Stimulated activated CD8-positive, alpha-beta memory T cell treated with anti-CD3 and anti-CD28 coated beads, Interleukin-15, amount 100 ng/mL, for 1 hour (primary cell): ENCODE measurements around the gene CLEC16A.

ENCODE experiments used
- DNase-seq: peaks from one replicate; pipeline ENCODE4 v3.0.0-alpha.2; 2020; ENCODE audit warnings: low read depth

Gene CLEC16A

GRCh38 chr16:11084484-11084875 is 140.1 kb downstream of the CLEC16A start:
- DNase-seq, result no peak

GRCh38 chr16:11084876-11085485 is 140.6 kb downstream of the CLEC16A start:
- DNase-seq, result no peak

GRCh38 chr16:11085916-11086315 is 141.6 kb downstream of the CLEC16A start:
- DNase-seq, result no peak

- no peak for DNase-seq
These were observed 143.3 kb downstream of the CLEC16A start for GRCh38 chr16:11087691-11088073.

- DNase-seq, result no peak
These were observed 143.8 kb downstream of the CLEC16A start for GRCh38 chr16:11088074-11088730.

- DNase-seq, result no peak
These were observed 144.5 kb downstream of the CLEC16A start for GRCh38 chr16:11088831-11089230.

GRCh38 chr16:11089504-11090124 is 145.2 kb downstream of the CLEC16A start:
- no peak for DNase-seq

- DNase-seq, result no peak
These were observed 145.9 kb downstream of the CLEC16A start for GRCh38 chr16:11090232-11090631.

- no peak for DNase-seq
These were observed 146.8 kb downstream of the CLEC16A start for GRCh38 chr16:11091021-11091785.

GRCh38 chr16:11092788-11093571 is 148.6 kb downstream of the CLEC16A start:
- no peak for DNase-seq

GRCh38 chr16:11093572-11094074 is 149.3 kb downstream of the CLEC16A start:
- DNase-seq, result no peak

GRCh38 chr16:11094075-11094856 is 149.9 kb downstream of the CLEC16A start:
- no peak for DNase-seq

- DNase-seq, result no peak
These were observed 150.6 kb downstream of the CLEC16A start for GRCh38 chr16:11094857-11095565.

- DNase-seq, result no peak
These were observed 151.6 kb downstream of the CLEC16A start for GRCh38 chr16:11095935-11096334.

- DNase-seq, result no peak
These were observed 152.9 kb downstream of the CLEC16A start for GRCh38 chr16:11097094-11097786.

- no peak for DNase-seq
These were observed 153.4 kb downstream of the CLEC16A start for GRCh38 chr16:11097787-11098167.

- DNase-seq, result no peak
These were observed 154.4 kb downstream of the CLEC16A start for GRCh38 chr16:11098601-11099390.

- no peak for DNase-seq
These were observed 155.4 kb downstream of the CLEC16A start for GRCh38 chr16:11099672-11100205.
